PC-9 (cell line): ENCODE results near the gene COL4A6.
A peak's percentile ranks its signal among the peaks of the same experiment; 100 is the strongest.

ENCODE experiments used
- EZH2 ChIP-seq: fragments of 200-600 bp; sonication (generic); IDR thresholded peaks from 2 replicates; pipeline ENCODE4 v1.8.0; 2017; ENCODE audit warnings: antibody characterized with exemption, low read depth
- TF ChIP-seq, protein P1 (sequence below): fragments of 200-600 bp; sonication (generic); conservative IDR thresholded peaks from 2 replicates; pipeline ENCODE4 v1.6.1; 2017; ENCODE audit warnings: mixed run types, antibody characterized with exemption, mild to moderate bottlenecking, moderate library complexity

DNA sequence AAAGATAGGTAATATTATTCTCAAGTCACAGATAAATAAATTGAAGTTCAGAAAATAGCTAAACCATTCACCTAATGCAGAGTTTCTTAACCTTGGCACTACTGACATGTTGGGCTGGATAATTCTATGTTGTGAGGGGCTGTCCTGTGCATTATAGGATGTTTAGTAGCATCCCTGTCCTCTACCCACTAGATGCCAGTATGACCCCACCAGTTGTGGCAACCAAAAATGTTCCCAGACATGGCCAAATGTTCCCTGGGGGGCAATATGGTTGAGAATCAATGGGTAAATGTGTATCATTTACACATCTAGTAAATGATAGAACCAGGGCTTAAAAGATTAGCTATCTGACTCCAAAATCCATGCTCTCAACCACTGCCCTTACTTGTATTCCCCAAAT, 140.9 kb downstream of the COL4A6 start:
- TF ChIP-seq, protein P1, sequence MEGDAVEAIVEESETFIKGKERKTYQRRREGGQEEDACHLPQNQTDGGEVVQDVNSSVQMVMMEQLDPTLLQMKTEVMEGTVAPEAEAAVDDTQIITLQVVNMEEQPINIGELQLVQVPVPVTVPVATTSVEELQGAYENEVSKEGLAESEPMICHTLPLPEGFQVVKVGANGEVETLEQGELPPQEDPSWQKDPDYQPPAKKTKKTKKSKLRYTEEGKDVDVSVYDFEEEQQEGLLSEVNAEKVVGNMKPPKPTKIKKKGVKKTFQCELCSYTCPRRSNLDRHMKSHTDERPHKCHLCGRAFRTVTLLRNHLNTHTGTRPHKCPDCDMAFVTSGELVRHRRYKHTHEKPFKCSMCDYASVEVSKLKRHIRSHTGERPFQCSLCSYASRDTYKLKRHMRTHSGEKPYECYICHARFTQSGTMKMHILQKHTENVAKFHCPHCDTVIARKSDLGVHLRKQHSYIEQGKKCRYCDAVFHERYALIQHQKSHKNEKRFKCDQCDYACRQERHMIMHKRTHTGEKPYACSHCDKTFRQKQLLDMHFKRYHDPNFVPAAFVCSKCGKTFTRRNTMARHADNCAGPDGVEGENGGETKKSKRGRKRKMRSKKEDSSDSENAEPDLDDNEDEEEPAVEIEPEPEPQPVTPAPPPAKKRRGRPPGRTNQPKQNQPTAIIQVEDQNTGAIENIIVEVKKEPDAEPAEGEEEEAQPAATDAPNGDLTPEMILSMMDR: peak; percentile 30; the same call in 1 of the 2 replicates
- TF ChIP-seq EZH2: no peak
